HG02938 (cell line): Measurements from ENCODE around the gene MMP11.

ENCODE experiments used
- ATAC-seq: cut with Tn5 transposase; IDR thresholded peaks from one replicate; pipeline ENCODE4 v1.9.1; 2021; ENCODE audit warnings: mild to moderate bottlenecking, moderate library complexity; ENCODE audit not compliant: unreplicated experiment

MMP11 gene

GRCh38 chr22:23827351-23827995 lies 54.8 kb downstream of the MMP11 start:
- no peak for ATAC-seq

GRCh38 chr22:23828800-23829680 lies 56.4 kb downstream of the MMP11 start:
- ATAC-seq: no peak

- ATAC-seq: no peak
Observed at GRCh38 chr22:23829845-23830372, 57.3 kb downstream of the MMP11 start.

- no peak for ATAC-seq
Observed at GRCh38 chr22:23831261-23831660, 58.6 kb downstream of the MMP11 start.

- no peak for ATAC-seq
Observed at GRCh38 chr22:23831781-23832180, 59.1 kb downstream of the MMP11 start.

- no peak for ATAC-seq
Observed at GRCh38 chr22:23832226-23833016, 59.8 kb downstream of the MMP11 start.

- ATAC-seq: no peak
Observed at GRCh38 chr22:23833017-23833751, 60.5 kb downstream of the MMP11 start.
